CD4-positive, alpha-beta T cell treated with Interleukin-6 for 4 hours (primary cell): ENCODE results near the gene DCC.
"Not testable (repeated sequence)": the region's sequence is repeated elsewhere in the genome, so short reads cannot be mapped to it uniquely, and the experiment has no call there.

Experiments used
- DNase-seq: peaks from one replicate; pipeline ENCODE4 v3.0.0-alpha.2; 2020; ENCODE audit warnings: mixed read lengths

The DCC gene

DNA sequence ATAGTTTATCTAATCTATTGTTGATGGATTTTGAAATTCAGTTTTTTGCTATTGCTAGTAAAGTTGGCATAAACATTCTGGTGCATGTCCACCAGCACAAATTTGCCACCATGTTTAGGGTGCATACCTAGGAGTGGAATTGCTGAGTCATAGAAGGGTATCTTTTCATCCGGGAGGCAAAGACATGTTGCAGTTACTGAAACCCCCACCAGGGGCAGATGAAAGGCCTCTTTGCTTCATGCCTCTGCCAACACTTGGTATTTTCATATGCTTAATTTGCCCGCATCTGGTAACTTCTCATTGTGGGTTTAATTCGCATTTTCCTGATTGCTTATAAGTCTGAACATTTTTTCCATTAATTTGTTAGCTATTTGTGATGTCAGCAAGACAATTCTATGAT, 8.2 kb downstream of the DCC start:
- no peak for DNase-seq

DNA sequence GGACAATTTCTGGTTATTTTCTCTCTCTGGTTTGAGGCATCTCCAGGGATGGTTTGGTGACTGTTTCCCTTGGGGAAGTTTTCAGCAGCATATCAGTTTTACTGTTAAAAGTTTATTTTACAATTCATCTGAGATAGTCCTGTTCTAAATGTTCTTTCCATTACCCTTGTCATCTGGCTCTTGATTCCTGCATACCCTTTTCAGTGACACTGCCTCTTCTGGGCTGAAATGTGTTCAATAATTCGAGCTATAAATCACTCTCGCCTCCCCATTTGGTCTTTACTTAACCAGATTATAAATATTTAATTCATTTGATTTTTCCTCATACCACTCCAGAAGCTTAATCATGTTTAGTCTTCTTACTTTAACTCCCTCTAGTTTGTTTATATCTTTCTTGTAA, 9.5 kb downstream of the DCC start:
- DNase-seq: no peak

DNA sequence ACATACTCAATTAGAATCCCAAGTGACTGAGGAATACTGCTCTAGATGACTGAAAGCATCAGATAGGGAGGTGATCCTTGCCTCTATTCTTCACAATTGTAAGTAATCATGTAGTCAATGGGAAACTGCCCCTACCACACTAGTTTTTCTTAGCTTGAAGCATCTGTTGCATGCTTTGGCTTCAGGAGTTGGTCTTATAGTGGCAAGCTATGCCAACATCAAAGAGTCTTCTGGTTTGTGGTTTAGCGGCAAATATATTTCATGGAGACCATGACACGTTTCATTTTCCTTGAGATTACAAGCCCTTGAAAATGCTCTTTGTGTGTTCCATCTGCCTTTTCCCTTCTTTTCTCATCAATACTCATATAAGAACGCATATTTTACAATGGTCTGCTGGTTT, 12.9 kb downstream of the DCC start:
- DNase-seq: no peak

DNA sequence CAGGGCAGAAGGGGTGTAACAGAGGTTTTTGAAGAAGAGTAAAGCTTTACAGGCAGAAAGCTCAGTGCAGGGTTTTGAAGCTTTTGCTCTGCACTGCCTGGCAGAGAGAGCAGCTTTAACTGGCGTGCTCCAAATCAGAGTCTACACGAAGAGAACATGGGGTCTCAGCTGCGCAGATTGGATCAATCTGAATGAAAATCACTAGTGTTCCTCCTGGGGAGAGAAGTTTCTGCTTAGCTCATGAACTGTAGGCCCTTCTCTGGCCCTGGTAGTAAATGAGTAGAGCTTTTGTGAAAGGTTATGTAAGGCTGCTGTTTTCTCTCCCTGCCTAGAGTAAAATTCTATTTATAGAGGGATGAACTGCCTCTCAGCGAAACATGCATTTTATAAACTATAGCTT, 13.6 kb downstream of the DCC start:
- DNase-seq: no peak

DNA sequence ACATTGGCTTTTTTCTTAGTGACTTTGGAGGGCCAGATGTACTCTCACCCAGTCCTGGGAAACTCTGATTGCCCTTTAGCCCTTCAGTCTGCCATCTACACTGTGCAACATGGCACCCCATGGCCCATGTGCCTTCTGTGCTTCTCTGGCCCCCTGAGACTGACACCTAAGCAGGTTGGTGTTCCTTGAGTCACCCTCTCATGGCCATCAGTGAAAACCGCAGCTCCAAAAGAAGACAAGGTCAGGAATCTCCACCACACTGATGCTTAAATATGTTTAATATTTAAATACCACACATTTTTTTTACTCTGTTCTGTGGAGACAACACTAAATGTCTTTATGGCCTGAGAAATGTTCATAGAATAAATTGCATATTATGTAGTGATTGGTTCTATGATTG, 23.9 kb downstream of the DCC start:
- no peak for DNase-seq

DNA sequence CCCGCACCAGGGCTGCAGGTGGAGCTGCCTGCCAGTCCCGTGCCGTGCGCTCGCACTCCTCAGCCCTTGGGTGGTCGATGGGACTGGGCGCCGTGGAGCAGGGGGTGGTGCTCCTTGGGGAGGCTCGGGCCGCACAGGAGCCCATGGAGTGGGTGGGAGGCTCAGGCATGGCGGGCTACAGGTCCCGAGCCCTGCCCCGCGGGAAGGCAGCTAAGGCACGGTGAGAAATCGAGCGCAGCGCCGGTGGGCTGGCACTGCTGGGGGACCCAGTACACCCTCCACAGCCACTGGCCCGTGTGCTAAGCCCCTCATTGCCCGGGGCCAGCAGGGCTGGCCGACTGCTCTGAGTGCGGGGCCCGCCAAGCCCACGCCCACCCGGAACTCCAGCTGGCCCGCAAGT, 26.9 kb downstream of the DCC start:
- DNase-seq: not testable (repeated sequence)

DNA sequence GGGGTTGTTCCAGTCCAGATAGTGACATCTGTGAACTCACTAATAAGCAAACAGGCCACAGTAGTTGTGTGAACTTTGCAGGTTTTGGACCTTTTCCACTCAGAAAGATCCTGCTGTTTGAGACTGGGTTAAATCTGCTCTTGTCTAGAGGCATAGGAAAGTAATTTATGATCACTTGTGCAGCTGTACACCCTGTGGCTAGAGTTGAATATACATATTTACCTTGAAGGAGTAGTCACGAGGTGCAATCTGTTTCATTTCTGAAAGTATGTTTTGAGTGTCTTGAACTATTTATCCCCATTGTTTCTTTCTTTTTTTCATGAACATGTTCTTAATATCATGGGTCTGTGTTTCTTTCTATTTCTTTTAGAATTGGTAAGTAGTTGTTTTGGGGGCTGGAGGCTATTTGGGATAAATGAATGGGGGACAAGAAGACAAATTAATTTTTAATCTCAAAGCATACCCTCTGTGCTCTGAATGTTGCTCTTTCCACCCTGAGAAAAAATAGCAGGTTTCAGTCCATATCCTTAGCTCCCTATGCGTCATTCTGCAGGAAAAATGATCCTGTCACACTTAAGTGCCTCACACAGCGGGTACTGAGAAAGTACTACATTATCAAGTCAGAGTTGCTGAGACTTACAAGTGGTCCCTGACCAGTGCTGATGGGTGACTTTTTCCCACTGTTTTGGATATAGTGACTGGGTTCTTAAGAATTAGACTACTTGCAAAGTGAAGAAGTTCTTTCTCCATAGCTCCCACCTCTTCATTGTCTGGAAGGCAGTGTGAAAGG, 28.2 kb downstream of the DCC start:
- DNase-seq: no peak

DNA sequence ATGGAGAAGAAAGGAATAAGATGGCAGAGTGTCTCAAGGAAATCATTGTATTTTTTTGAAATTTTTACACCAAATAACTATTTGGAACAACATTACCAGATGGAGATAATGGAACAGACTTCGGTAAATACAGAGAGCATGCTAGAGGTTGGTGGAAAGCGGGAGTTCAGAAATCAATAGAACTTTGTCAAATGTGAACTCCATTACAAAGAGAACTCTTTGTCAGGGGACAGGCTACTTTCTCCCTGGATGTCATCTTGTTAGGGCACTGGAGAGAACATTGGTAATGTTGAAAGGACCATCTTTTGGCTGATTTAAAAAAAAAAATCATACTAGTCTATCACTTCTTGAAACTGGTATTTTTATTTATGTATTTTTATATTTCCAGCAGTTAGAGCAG, 30.8 kb downstream of the DCC start:
- no peak for DNase-seq

DNA sequence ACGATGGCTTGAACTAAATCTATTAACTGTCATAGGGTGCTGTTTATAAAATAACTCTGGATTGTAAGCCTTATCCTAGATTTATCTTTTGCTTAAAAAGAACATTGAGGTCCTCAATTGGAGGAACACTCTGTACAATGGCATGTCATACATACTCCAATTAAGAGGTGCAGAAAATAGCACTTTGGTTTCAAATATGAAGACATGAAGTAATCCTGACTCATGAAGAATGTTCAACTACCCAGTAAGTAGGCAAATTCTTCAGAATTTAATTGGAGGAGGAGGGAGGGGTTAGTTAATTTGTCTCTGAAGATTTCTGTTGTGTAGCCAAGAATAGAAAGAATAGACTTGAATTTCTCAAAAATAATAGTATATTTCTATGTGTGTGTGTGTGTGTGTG, 36.1 kb downstream of the DCC start:
- no peak for DNase-seq

DNA sequence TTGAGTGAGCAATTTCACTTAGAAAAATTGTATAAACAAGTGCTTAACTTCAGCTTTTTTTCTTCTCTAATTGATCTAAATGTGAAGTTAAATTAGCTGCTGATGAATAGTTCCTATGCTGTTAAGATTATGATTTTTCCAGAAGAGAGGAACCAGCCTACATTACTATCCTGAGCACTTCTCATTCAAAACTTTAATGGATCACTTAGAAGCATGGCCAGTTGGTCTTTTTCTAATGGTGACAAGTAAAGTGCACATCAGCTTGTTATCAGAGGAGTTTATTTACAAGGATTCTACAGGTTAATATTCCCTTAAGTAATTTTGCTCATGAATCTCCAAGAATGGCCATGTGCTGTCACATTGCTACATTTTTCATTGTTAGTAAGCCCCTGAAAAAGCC, 37.1 kb downstream of the DCC start:
- no peak for DNase-seq

DNA sequence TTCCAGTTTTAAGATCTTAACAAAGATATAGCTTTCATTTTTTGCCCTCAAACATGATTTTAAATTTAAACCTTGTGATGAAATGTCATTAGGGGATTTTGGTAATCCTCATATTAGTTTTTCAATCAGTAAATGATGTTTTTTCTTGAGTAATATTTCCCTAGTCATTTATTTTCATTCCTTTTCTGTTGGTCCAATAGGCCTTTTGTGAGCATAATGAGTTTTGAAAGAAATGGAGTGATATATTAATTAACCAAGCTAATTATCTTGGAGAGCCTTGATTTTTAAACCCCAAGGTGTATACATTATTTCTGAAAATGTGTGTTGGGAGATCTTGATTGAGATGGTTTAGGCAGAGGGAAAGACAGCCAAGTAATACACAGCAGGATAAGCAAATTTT, 46.3 kb downstream of the DCC start:
- DNase-seq: no peak

DNA sequence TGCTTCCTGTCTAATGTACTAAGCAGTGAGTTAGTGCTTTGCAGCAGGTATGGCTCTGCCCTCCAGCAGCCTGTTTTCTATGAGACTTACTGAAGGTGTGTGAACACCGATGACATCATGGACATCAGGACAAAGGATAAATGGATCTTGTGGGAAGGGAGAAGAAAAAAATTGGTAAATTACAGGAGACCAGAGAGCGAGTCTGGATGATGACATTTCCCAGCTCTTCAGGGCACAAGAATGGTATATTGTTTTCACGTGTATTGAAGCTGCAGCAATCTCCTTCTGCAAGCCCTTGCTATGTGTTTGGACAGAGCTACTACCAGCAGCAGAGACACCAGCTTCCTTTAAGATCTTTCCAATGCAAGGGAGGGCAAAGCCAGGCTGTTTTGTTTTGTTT, 47.2 kb downstream of the DCC start:
- DNase-seq: no peak

DNA sequence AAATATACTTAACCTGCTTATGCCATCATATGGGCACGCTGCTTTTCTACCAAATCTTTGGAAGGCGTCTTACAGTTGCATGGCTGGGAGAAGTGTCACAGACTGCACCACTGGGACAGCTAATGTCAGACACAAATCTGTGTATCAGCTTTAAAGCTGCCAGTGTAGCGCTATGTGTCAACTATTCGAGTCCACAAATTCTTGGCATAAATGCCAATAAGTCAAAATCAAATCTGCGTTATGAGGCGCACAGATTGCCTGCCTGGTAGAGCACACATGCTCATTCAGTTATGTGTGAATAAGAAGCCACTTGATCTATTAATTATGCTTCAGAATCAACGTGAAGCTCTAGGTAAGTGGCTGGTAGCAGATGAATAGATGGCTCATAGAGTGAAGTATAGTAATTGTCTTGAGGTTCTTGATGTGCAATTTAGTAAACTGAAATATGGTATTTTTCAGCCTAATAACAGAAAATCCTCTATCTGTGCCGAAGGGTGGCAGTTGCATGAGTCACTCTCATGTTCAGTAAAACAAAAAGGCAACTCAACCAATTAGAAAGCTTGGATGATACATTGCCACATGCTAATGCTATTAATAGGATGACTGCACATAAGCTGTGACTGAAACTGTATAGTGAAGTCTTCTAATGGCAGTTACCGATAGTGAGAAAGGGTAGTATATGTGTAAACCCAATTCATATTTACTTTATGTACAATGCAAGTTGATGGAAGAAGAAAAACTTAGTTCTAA, 52.0 kb downstream of the DCC start:
- DNase-seq: no peak

DNA sequence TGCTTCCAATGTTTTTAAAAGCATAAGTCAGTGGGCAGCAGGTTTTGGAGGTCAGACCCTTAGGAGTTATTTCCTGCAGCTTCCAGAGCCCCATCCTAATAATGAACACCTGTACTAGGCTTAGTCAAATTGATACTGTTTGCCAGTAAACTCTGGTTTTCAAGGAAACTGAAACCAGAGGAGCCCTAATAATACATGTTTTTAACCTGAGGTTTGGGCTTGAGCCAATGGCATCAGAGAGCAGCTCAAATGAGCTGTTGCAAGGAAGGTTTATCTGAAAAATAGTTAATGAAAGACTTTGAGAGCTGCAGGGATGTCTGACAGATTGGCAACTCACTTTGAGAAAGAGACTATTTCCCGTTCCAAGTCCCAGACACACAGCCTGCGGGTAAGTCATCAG, 54.6 kb downstream of the DCC start:
- DNase-seq: no peak

DNA sequence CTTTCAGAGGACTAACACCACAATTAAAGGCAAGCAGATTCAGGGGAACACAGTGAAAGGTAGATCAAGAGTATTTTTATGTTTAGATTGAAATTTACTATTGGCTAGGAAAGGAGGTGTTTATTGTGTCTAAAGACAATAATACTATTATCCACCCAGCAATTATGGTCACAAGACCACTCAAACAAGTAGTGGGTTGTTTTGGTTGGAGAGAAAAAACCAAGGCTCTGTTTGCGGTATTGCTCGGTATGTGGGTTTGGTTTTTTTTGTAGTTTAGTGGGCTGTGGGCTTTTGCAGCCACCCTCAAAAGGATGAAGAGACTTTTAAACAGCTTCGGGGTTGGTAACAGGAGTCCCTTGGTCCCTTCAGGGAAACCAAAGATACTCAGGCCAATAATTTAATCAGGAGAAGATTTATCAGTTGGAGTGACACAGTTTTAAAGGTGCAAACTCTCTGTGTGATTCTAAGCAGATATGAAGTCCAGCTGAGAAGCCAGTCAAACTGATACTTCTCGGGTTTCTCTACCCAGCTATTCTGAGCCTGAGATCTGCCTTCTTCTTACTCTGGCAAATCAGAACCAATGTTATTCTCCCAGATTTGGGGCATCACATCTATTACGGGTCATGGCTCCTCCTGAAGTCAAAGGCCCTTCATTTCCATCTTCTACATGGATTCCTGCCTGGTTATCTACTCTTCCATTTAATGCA, 55.3 kb downstream of the DCC start:
- no peak for DNase-seq

DNA sequence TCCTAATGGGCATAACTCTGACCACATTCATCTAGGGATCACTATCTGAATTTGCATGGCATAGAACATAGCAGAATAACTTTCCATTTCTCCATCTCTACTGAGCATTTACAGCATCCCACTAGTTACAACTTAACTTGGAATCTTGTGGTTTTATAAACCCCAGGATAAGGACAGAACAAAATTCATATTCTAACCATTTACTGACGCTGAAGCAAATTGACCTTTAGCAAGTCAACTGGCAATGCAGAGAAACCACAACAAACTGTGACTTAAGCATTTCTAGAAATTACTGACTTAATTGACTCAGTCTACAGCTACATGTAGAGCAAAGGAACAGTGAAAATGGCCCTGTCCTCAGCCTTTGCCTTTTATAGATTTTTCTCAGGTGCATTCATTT, 61.2 kb downstream of the DCC start:
- no peak for DNase-seq

DNA sequence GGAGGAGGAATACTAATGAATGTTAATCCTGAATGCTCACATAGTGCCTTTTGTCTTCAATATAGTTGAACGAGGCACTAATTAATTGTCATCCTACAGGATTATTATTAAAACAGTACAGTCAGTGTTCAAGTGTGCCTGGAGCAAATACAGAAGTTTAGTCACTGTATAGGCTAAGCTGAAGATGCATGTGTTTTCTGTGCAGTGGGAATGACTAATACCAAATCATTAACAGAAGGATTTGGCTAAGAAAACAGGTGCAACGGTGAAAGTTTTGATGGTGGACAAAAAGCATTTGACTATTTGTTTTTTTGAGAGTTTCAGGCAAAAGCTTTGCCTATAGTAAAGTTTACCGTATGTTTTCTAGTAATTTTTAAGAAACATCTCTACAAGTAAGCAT, 62.8 kb downstream of the DCC start:
- no peak for DNase-seq

DNA sequence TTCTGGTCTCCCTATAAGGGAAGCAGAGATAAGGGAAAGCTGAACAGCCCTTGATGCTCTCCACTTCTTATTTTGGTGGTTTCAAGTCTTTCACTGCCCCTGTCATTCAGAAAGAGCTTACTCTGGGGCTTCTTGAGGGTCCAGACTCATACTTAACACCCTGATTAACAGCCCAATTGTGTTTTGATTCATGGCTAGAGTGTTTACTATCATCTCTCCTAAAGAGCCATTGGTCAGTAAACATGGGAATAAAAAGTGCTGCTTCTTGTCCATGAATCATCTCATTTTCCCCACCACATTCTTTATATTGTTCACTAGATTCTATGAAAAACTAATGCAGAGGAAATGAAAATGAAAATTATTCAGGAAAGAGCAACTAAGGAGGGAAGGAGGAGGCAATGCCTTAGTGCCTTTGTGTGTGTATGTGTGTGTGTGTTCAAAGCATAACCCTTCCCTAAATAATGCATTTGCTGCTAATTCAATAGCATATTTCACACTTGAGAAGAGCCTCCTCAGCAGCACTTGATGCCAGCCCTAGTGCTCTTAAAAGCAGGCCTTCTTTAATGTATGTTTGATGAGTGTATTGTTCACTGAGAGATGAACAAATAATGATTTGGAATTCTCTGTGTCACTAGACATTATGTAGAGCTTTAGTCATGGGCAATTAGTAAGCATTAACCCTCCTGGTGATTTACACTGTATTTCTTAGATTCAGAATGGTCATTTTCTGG, 63.5 kb downstream of the DCC start:
- no peak for DNase-seq

DNA sequence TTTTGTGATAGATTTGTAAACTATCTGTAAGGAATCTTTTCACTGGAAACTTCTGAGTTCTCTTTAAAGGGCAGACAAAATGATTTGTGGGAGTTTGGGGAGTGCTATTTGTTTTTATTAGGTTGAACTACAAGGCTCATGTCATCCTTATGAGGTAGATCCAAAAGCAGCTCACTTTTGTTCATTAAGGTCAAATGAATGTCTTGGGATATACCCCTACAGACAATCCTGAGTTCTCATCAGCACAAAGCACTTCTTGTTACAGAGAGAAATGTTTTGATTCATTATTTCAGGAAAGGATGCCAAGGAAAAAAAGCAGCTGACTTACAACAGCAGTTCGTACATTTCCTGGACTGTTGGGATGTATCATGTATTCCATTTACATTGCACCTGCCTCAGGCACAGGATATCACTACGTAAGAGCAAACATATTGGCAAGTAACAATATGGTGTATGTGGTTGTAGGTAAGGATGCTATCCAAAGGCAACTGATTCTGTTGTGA, 68.9 kb downstream of the DCC start:
- no peak for DNase-seq

DNA sequence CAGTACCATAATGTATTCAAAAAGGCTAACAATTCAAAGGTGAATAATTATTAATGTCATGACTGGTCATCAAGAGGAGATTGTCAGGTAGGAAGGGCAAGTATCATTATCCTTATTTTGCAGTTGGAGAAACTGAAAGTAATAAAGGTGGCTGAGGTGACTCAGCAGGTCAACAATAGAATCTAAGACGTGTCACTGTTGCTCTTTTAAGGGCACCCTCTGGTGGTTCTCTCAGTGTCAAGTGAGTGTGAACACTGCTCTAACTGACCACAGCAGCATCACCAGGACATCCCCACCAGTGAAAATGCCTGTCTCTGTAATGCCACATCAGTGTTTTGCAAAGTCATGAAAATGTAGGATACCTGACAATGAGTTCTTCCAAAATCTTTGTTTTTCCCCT, 69.7 kb downstream of the DCC start:
- no peak for DNase-seq

DNA sequence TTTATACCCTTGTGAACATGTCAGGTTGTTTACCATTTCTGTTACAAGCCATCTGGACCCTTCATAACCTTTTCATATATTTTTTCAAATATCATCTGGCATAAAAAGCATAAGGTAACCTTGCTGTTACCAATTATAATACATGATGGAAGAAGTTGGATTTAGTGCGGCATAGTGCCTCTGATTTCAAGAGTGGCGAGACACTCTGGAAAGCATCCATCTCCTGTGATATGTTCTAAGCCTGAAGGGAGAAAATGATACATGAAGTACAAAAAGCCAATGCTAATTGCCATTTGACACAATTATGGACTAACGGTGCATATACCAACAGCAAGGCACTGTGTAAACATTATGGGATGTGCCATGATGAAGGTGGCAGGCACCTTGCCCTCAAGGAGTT, 75.1 kb downstream of the DCC start:
- no peak for DNase-seq

DNA sequence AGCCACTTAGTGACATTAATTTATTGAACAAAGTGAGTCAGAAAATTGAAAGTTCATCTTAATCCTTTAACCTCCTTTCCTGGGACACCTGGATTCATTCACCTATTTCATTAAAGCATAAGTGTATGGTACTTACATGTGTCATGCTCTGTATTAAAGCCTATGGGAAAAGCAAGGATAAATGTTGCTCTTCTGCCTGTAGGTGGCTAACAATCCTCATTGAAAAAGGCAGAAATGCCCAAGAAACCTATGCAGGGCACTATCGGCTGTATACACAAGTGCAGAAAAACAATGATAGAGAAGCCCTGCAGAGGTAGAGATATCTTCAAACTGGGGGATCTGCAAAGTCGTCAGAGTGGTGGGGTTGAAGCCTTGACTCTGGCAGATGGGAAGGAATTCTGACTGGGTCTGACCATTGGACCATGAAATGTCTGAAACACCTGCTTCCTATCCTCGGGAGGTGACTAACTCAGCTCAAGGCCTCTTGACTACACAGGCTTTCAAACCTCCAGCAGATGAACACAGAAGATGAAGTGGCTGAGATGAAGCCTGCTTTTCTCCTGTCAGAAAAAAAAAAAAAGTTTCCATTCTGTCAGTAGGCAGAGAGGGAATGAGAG, 83.1 kb downstream of the DCC start:
- no peak for DNase-seq

DNA sequence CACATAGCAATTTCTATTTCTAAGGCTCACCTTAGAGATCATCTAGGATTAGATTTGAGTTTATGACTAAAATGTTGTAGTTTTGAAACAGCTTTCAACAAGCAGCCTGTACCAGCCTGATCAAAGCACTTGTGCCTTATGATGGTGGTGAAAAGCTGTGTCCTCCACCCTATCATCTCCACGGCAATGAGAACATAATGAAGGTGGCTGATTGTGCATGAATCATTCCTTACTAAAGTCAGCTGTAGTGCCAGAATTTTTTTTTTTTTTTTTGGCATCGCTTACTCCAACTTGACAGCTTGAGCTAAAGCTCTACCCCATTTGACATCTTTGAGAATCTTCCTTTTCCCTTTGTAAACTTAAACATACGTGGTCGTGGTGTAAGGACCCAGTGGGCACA, 86.0 kb downstream of the DCC start:
- no peak for DNase-seq
